K562 (cell line): Measurements from ENCODE around the gene CENPH. TPM values are rescaled to one million over a fixed set of nuclear protein-coding genes. Genes with fewer than 3 reads are reported as not detected.

Source experiments
- ATF6 ChIP-seq: sonication (generic); formaldehyde crosslinking; IDR thresholded peaks from 2 replicates; pipeline ENCODE4 v1.4.0; 2020; ENCODE audit warnings: mild to moderate bottlenecking, missing genetic modification reagents
- CBFA2T3 ChIP-seq: fragments of 450-650 bp; IDR thresholded peaks from 2 replicates; pipeline ENCODE4 v1.6.1; 2017
- CEBPZ ChIP-seq: fragments of 150-350 bp; IDR thresholded peaks from 2 replicates; pipeline ENCODE4 v1.6.1; 2014; ENCODE audit warnings: low read depth, mild to moderate bottlenecking, low read length, borderline replicate concordance
- DACH1 ChIP-seq: fragments of 450-650 bp; IDR thresholded peaks from 2 replicates; pipeline ENCODE4 v1.6.1; 2018; ENCODE audit not compliant: partially characterized antibody
- ETV5 ChIP-seq: sonication (generic); formaldehyde crosslinking; IDR thresholded peaks from 2 replicates; pipeline ENCODE4 v1.4.0; 2020; ENCODE audit warnings: low read depth, mild to moderate bottlenecking, missing genetic modification reagents
- GATA2 ChIP-seq: sonication (generic); formaldehyde crosslinking; IDR thresholded peaks from 2 replicates; pipeline ENCODE4 v1.4.0; 2020; ENCODE audit warnings: mild to moderate bottlenecking, missing genetic modification reagents
- KAT7 ChIP-seq: sonication (generic); formaldehyde crosslinking; IDR thresholded peaks from 2 replicates; pipeline ENCODE4 v1.8.0; 2022; ENCODE audit warnings: missing genetic modification reagents, mild to moderate bottlenecking, borderline replicate concordance
- MCM5 ChIP-seq: fragments of 450-650 bp; IDR thresholded peaks from 2 replicates; pipeline ENCODE4 v1.6.1; 2016; ENCODE audit warnings: low read depth
- MEF2A ChIP-seq: IDR thresholded peaks from 2 replicates; pipeline ENCODE4 v1.6.1; 2011; ENCODE audit warnings: low read depth, mild to moderate bottlenecking, low read length, moderate library complexity; ENCODE audit not compliant: control insufficient read depth
- PHB2 ChIP-seq: fragments of 450-650 bp; IDR thresholded peaks from 2 replicates; pipeline ENCODE4 v1.6.1; 2017; ENCODE audit warnings: low read depth
- RNF2 ChIP-seq: sonication (generic); IDR thresholded peaks from 2 replicates; pipeline ENCODE4 v1.6.1; 2016
- STAG1 ChIP-seq: sonication (generic); formaldehyde crosslinking; IDR thresholded peaks from 2 replicates; pipeline ENCODE4 v1.5.0; 2020; ENCODE audit warnings: missing genetic modification reagents, borderline replicate concordance
- THAP7 ChIP-seq: fragments of 250-450 bp; sonication (Bioruptor Pico); IDR thresholded peaks from 2 replicates; pipeline ENCODE4 v1.5.0; 2021
- TSC22D4 ChIP-seq: fragments of 450-650 bp; IDR thresholded peaks from 2 replicates; pipeline ENCODE4 v1.6.1; 2016; ENCODE audit warnings: missing genetic modification characterization, missing biosample characterization, control low read depth
- ZFX ChIP-seq: sonication (generic); formaldehyde crosslinking; IDR thresholded peaks from 2 replicates; pipeline ENCODE4 v1.8.0; 2022; ENCODE audit warnings: mild to moderate bottlenecking, missing genetic modification reagents, moderate library complexity
- ZMIZ1 ChIP-seq, 2 experiments: fragments of 150-350 bp in 1 of 2; IDR thresholded peaks; 2 replicates each; pipeline ENCODE4 v1.6.1; 2012 to 2016; ENCODE audit warnings: low read depth in 2 of 2, low read length in 2 of 2, mild to moderate bottlenecking in 1 of 2, moderate library complexity in 1 of 2
- ZNF212 ChIP-seq: fragments of 450-650 bp; formaldehyde crosslinking; IDR thresholded peaks from 2 replicates; pipeline ENCODE4 v1.4.0; 2020; ENCODE audit warnings: mild to moderate bottlenecking
- ZNF311 ChIP-seq: fragments of 250-450 bp; sonication (Bioruptor Pico); IDR thresholded peaks from 2 replicates; pipeline ENCODE4 v1.4.0; 2020; ENCODE audit warnings: mild to moderate bottlenecking, moderate library complexity
- ZNF384 ChIP-seq: IDR thresholded peaks from 2 replicates; pipeline ENCODE4 v1.6.1; 2012; ENCODE audit warnings: low read depth, low read length, improper control_type of control experiment
- ZNF586 ChIP-seq: fragments of 450-650 bp; formaldehyde crosslinking; conservative IDR thresholded peaks from 2 replicates; pipeline ENCODE4 v1.4.0; 2020; ENCODE audit warnings: mild to moderate bottlenecking, moderate library complexity
- polyA plus RNA-seq, 8 experiments: library from polyadenylated mRNA; depleted of rRNA in 4 of 8; stranded (reverse) in 5 of 8; unstranded in 3 of 8; fragments of >200 nt; fragmentation: Nextera tagmentation in 2 of 8; fragmentation: Illumina TruSeq in 1 of 8; extraction: Ambion mirVana in 2 of 8; extraction: Trizol in 1 of 8; gene quantifications; 2 replicates each; pipeline versions ENCODE4 v1.2.1 to v1.2.3, GENCODE V29; 2011 to 2014; ENCODE audit warnings: inconsistent platforms in 1 of 8, missing spikeins in 1 of 8
- total RNA-seq, 7 experiments: library from RNA; depleted of rRNA in 6 of 7; stranded (reverse); fragments of >200 nt in 6 of 7; fragmentation: Illumina TruSeq in 2 of 7; extraction: Trizol in 2 of 7; gene quantifications; 2 replicates each; pipeline versions ENCODE4 v1.2.1 to v1.2.3, GENCODE V29; 2011 to 2021; ENCODE audit warnings: low replicate concordance in 1 of 7

CENPH gene
- total and polyA plus RNA-seq, 9 of the 15 experiments (the other 6 are each of a cell fraction or from before 2014, with no cell fraction given), result 10.5 to 124 (median 74.9) TPM

- TF ChIP-seq ATF6 (CRISPR knock-in tag) (no peak), STAG1 (CRISPR knock-in tag) (no peak), MEF2A (no peak), PHB2 (no peak), KAT7 (CRISPR knock-in tag) (peak; percentile 93; the same call in 1 of the 2 replicates), MCM5 (no peak), ZNF311 (CRISPR knock-in tag) (no peak), ZMIZ1 (IDR thresholded peaks at IDR 0.05; ENCODE audit: low read depth in 2 of 2, low read length in 2 of 2) (no peak), ZNF586 (CRISPR knock-in tag) (no peak), TSC22D4 (tag) (no peak), ZNF212 (CRISPR knock-in tag) (no peak), ETV5 (CRISPR knock-in tag) (no peak), GATA2 (no peak), CEBPZ (no peak), ZFX (CRISPR knock-in tag) (peak; percentile 89), DACH1 (no peak), ZNF384 (peak; percentile 22; the same call in 1 of the 2 replicates), THAP7 (CRISPR knock-in tag) (no peak), CBFA2T3 (peak; percentile 33; the same call in 1 of the 2 replicates), RNF2 (no peak)
Observed at GRCh38 chr5:69166686-69167492, 22.5 kb upstream of the CENPH start, which contains the start of gene CCNB1 (continued).
